DOHH2 (cell line): Measurements from ENCODE around the gene IFT81.

Experiments used
- H3F3A ChIP-seq: fragments of 200-600 bp; sonication (generic), shearing (Covaris generic); 2 replicates; pipeline ENCODE4 v1.6.0; 2016; ENCODE audit warnings: antibody characterized with exemption, mild to moderate bottlenecking; ENCODE audit not compliant: control insufficient read depth, insufficient read depth
- H3K27ac ChIP-seq: fragments of 200-600 bp; sonication (generic); 2 replicates; pipeline ENCODE4 v1.5.1; 2014; ENCODE audit warnings: low read depth, mild to moderate bottlenecking, low read length, moderate library complexity
- H3K27me3 ChIP-seq: fragments of 200-600 bp; sonication (generic); 2 replicates; pipeline ENCODE4 v1.6.1; 2014; ENCODE audit warnings: mild to moderate bottlenecking, low read length, mixed read lengths; ENCODE audit not compliant: control insufficient read depth
- H3K36me3 ChIP-seq: fragments of 200-600 bp; sonication (generic); 2 replicates; pipeline ENCODE4 v1.6.1; 2014; ENCODE audit warnings: mild to moderate bottlenecking, low read length, moderate library complexity, mixed read lengths; ENCODE audit not compliant: control insufficient read depth
- H3K4me1 ChIP-seq: fragments of 200-600 bp; sonication (generic); 2 replicates; pipeline ENCODE4 v1.6.1; 2014; ENCODE audit warnings: mild to moderate bottlenecking, low read length, mixed read lengths; ENCODE audit not compliant: control insufficient read depth
- H3K4me2 ChIP-seq: fragments of 200-600 bp; sonication (generic); 2 replicates; pipeline ENCODE4 v1.6.0; 2014; ENCODE audit warnings: mild to moderate bottlenecking, low read length, moderate library complexity
- H3K4me3 ChIP-seq: fragments of 200-600 bp; sonication (generic); 2 replicates; pipeline ENCODE4 v1.5.1; 2014; ENCODE audit warnings: mild to moderate bottlenecking, low read length, mixed read lengths
- H3K79me2 ChIP-seq: fragments of 200-600 bp; sonication (generic); 2 replicates; pipeline ENCODE4 v1.6.1; 2014; ENCODE audit warnings: mild to moderate bottlenecking, low read length, mixed read lengths; ENCODE audit not compliant: control insufficient read depth
- H3K9me2 ChIP-seq: fragments of 200-600 bp; sonication (generic); replicated peaks from 2 replicates; pipeline ENCODE4 v1.6.1; 2014; ENCODE audit warnings: mild to moderate bottlenecking, low read length, mixed read lengths; ENCODE audit not compliant: control insufficient read depth
- H3K9me3 ChIP-seq: fragments of 200-600 bp; sonication (generic); 2 replicates; pipeline ENCODE4 v1.6.1; 2014; ENCODE audit warnings: antibody characterized with exemption, low read length, mixed read lengths; ENCODE audit not compliant: control insufficient read depth, insufficient read depth
- H4K20me1 ChIP-seq: fragments of 200-600 bp; sonication (generic); 2 replicates; pipeline ENCODE4 v1.6.0; 2014; ENCODE audit warnings: low read depth, mild to moderate bottlenecking, antibody characterized with exemption, low read length, moderate library complexity; ENCODE audit not compliant: control insufficient read depth, insufficient read depth
- EZH2phosphoT487 ChIP-seq: fragments of 200-600 bp; sonication (generic); IDR thresholded peaks from 2 replicates; pipeline ENCODE4 v1.6.1; 2017; ENCODE audit warnings: borderline replicate concordance, mild to moderate bottlenecking, antibody characterized with exemption, low read length, moderate library complexity, mixed read lengths
- TF ChIP-seq, protein P1 (sequence below): fragments of 200-600 bp; sonication (generic); IDR thresholded peaks from one replicate; pipeline ENCODE4 v1.5.1; 2014; ENCODE audit warnings: antibody characterized with exemption, mild to moderate bottlenecking, low read depth, low read length; ENCODE audit not compliant: poor library complexity, severe bottlenecking

The IFT81 gene

DNA sequence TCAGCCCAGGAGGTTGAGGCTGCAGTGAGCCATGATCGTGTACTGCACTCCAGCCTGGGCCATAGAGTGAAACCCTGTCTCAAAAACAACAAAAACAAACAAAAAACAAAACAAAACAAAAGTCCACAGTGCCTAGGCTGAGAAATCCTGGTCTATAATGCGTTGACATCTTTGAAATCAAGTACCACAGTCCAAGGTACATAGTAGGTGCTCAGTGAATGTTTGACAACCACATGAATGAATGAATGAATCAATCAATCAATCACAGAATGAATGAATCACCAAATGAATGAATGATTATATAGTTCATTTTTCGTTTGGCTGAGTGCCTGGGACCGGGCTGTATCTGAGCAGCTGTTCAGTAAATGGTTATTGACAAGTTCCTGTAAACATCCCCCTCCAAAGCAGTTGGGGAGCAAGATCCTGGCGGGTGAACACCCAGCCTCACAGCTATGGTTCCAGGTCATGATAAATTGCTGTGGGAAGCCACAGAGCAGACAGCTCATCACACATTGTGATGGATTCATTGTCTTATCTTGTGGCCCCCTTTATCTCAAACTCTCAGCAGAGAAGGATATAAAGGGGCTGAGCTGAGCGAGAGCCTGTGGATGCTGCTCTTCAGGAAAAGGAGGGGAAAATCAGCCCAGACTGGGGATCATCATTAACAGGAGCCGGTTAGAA is 30.4 kb upstream of the IFT81 start:
- H4K20me1 ChIP-seq: no peaks in the 10 kb centered on the region
- H3K36me3 ChIP-seq: no peaks in the 10 kb centered on the region
- TF ChIP-seq, protein P1, sequence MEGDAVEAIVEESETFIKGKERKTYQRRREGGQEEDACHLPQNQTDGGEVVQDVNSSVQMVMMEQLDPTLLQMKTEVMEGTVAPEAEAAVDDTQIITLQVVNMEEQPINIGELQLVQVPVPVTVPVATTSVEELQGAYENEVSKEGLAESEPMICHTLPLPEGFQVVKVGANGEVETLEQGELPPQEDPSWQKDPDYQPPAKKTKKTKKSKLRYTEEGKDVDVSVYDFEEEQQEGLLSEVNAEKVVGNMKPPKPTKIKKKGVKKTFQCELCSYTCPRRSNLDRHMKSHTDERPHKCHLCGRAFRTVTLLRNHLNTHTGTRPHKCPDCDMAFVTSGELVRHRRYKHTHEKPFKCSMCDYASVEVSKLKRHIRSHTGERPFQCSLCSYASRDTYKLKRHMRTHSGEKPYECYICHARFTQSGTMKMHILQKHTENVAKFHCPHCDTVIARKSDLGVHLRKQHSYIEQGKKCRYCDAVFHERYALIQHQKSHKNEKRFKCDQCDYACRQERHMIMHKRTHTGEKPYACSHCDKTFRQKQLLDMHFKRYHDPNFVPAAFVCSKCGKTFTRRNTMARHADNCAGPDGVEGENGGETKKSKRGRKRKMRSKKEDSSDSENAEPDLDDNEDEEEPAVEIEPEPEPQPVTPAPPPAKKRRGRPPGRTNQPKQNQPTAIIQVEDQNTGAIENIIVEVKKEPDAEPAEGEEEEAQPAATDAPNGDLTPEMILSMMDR: no peak
- TF ChIP-seq EZH2phosphoT487: no peak
- H3K27ac ChIP-seq: no peak overlapping the region
- H3F3A ChIP-seq: no peaks in the 10 kb centered on the region
- H3K9me2 ChIP-seq: no peaks in the 10 kb centered on the region
- peaks cover 25% of the 10 kb centered on the region for H3K27me3 ChIP-seq
- no peak overlapping the region for H3K4me2 ChIP-seq
- no peaks in the 10 kb centered on the region for H3K9me3 ChIP-seq
- no peaks in the 10 kb centered on the region for H3K79me2 ChIP-seq
- no peak overlapping the region for H3K4me3 ChIP-seq
- no peaks in the 10 kb centered on the region for H3K4me1 ChIP-seq

DNA sequence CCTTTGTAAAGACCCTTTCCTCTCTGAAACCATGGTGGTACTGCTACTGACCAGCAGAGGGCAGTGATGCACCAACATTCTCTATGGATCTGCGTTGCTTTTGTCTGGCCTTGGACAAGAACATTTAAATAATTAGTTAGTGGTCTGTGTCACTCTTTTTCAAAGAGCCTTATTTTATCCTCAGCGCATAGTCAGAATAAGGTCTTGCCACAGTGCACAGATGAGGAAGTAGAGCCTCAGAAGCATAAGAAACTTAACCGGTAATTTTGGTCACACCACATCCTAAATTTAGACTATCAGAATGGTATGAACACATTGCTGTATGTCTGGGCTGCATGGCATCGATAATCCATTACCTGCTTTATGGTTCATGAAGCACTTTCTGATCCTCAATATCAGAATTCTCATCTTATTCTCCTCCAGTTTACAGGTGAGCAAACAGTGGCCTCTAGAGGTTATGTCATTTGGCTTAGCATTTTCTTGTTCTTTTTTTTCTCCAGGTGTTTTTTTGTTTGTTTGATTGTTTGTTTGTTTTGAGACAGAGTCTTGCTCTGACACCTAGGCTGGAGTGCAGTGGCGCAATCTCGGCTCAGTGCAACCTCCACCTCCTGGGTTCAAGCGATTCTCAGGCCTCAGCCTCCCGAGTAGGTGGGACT is 23.7 kb upstream of the IFT81 start:
- peak overlapping the region; percentile 50 for H3K27ac ChIP-seq
- H3K4me3 ChIP-seq: peak overlapping the region; percentile 43
- H3K79me2 ChIP-seq: no peaks in the 10 kb centered on the region
- no peaks in the 10 kb centered on the region for H3K9me2 ChIP-seq
- peaks cover 3% of the 10 kb centered on the region; the same call in 1 of the 2 replicates for H3K9me3 ChIP-seq
- H3F3A ChIP-seq: peaks cover 6% of the 10 kb centered on the region; the same call in 1 of the 2 replicates
- peaks cover 21% of the 10 kb centered on the region for H3K4me1 ChIP-seq
- H4K20me1 ChIP-seq: no peaks in the 10 kb centered on the region
- no peak for TF ChIP-seq EZH2phosphoT487
- TF ChIP-seq, protein P1: peak; percentile 89
- H3K27me3 ChIP-seq: no peaks in the 10 kb centered on the region
- H3K36me3 ChIP-seq: no peaks in the 10 kb centered on the region
- H3K4me2 ChIP-seq: peak overlapping the region; percentile 57

DNA sequence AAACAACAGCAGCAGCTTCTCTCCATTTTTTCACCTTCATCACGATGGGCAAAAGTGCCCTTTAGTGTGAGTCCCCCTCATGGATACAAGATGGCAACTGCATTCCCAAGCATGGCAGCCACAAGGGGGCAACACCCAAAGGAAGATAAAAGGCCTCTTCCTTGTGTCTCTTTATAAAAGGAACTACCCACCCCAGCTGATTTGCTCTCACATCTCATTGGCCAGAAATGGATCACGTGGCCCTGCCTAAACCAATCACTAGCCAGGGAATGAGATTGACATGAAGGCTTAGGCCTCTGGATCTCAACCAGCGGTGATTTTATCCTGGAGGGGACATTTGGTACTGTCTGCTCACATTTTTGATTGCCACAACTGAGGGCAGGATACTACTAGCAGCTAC is 21.9 kb upstream of the IFT81 start:
- Histone ChIP-seq H3K79me2 (no peaks in the 10 kb centered on the region), H3F3A (peaks cover 6% of the 10 kb centered on the region; the same call in 1 of the 2 replicates), H3K9me2 (no peaks in the 10 kb centered on the region), H4K20me1 (no peaks in the 10 kb centered on the region), H3K36me3 (no peaks in the 10 kb centered on the region), H3K4me1 (peaks cover 25% of the 10 kb centered on the region), H3K4me2 (no peak overlapping the region), H3K27me3 (no peaks in the 10 kb centered on the region; the same call in 1 of the 2 replicates), H3K9me3 (peaks cover 3% of the 10 kb centered on the region; the same call in 1 of the 2 replicates), H3K4me3 (no peak overlapping the region), H3K27ac (no peak overlapping the region)
- TF ChIP-seq, protein P1: peak; percentile 66
- no peak for TF ChIP-seq EZH2phosphoT487
